ENCODE measurements around the gene TTLL11.

DNA sequence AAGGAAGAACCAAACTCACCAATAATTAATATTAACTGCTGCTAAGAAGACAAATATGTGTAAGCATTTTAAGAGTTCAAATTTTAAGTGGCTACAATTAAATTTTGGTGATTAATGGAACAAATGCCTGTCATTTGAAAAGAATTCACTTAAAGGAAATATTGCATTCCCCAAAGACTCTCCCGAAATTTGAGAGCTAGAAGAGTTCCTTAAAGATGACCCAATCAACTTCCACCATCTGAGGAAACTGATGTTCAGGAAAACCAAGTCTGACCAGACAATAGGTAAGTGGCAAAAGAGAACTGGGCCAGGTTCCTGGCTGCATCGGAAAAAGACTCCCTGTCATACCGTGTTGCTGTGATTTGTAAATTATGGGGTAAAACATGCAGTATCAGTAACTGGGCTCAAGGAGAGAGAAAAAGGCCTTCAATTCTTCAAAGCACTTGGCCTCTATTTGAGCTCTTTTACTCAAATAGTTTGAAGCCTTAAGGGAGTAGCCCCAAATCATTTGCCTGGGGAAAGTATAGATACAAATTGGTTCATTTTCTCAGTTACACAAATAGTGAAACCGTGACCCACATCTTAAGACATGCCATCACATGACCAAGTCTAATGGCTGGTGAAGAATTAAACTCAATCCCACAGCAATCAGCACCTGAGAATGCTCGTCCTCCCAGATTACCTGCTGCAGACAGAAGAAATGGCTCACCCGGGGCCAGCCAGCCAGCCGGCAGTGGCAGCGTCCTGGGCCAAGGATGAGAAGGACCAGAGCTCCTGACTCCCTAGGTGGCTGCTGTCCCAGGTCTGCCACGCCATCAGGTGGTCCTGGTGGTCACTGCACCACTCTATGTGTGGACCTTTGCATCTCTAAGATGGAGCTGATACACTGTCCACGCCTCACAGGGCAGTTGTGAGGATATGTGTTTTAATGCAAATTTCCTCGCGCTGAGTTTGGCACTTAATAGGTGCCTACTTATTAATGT is 162.9 kb downstream of the TTLL11 start:
- TF ChIP-seq POLR2A (IDR thresholded peaks at IDR 0.05) = no peak
- TF ChIP-seq, protein P1, sequence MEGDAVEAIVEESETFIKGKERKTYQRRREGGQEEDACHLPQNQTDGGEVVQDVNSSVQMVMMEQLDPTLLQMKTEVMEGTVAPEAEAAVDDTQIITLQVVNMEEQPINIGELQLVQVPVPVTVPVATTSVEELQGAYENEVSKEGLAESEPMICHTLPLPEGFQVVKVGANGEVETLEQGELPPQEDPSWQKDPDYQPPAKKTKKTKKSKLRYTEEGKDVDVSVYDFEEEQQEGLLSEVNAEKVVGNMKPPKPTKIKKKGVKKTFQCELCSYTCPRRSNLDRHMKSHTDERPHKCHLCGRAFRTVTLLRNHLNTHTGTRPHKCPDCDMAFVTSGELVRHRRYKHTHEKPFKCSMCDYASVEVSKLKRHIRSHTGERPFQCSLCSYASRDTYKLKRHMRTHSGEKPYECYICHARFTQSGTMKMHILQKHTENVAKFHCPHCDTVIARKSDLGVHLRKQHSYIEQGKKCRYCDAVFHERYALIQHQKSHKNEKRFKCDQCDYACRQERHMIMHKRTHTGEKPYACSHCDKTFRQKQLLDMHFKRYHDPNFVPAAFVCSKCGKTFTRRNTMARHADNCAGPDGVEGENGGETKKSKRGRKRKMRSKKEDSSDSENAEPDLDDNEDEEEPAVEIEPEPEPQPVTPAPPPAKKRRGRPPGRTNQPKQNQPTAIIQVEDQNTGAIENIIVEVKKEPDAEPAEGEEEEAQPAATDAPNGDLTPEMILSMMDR (IDR thresholded peaks at IDR 0.05 in 4 of 5, conservative IDR thresholded peaks at IDR 0.05 in 1 of 5) = no peak
